NCI-H2196 (cell line): ENCODE results near the gene RAB29.

Experiments used
- DNase-seq: peaks from one replicate; lab custom pipeline; 2025; ENCODE audit not compliant: unreplicated experiment; lab: John Stamatoyannopoulos, UW

Gene RAB29

GRCh38 chr1:205766038-205766437 is 9.2 kb downstream of the RAB29 start:
- DNase-seq: no peak

GRCh38 chr1:205764578-205764977 is 10.7 kb downstream of the RAB29 start:
- DNase-seq: no peak

DNA sequence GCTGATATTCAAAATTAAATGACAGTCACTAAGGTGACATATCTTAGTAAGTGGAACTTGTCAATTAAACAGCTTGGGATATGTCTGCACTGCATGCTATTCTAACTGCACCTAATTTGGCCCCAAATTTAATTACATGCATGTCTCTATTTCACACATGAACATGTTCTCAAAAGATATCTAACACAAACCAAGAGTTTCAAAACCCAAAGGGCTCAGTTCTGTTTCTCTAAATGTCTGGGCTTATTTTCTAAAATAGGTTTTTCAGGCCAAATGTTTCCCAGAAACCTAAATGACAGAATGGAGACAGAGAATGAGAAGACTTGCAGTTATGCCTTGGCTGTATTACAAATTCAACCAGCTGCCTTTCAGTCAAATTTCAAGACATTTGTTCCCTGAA is 11.3 kb downstream of the RAB29 start:
- no peak for DNase-seq

DNA sequence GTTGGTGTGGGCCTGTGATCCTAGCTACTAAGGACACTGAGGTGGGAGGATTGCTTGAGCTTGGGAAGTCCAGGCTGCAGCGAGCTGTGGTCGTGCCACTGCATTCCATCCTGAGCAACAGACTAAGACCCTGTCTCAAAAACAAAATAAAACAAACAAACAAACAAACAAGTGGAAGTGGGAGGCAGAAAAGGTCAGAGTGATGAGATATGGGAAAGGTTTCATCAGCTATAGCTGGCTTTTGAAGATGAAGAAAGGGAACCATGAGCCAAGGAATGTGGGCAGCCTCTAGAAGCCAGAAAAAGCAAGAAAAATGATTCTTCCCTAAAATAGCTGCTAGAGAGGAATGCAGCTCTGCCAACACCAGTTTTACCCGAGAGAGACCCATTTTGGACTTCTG is 14.7 kb downstream of the RAB29 start:
- no peak for DNase-seq

DNA sequence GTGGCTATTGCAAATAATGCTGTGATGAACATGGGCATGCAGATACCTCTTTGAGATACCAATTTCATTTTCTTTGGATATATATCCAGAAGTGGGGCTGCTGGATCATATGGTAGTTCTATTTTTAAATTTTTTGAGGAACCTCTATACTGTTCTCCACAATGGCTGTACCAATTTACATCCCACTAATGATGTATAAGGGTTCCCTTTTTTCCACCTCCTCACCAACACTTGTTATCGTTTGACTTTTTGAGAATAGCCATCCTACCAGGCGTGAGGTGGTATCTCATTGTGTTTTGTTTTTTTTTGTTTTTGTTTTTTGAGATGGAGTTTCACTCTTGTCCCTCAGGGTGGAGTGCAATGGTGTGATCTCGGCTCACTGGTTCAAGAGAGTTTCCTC is 18.7 kb downstream of the RAB29 start:
- no peak for DNase-seq

GRCh38 chr1:205754857-205755256 is 20.4 kb downstream of the RAB29 start:
- DNase-seq: no peak

DNA sequence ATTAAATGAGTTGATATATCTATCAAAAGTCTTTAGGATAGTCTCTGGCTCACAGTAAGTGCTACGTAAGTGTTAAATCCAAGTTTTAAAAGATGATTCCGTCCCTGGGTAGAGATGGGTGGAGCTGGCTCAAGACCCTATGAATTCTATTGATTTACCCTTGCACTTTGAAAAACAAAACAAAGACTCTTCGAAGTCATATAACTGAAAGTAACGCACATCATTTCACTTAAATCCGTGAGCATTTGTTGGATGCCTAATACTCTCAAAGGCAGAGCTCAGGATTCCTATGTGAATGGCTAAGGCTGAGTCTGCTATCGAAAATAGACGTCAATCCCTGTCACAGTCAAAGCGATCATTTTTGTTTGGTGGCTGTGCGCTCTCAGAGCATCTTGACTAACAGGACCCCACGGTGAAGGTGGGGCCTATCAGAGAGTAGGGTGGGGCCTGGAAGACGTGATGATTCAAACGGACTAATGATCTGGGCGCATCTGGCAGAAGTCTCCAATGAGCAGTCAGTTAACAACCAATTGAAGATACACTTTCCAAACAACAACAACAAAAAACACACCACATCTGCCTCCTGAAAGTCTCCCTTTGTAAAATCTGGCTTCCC is 24.1 kb downstream of the RAB29 start:
- no peak for DNase-seq

GRCh38 chr1:205750138-205751035 is 24.9 kb downstream of the RAB29 start, which contains the start of gene NUCKS1:
Gene NUCKS1, minus strand, starts transcription at chr1:205750182. Its CDS starts 209 bp downstream, at chr1:205749973.
- DNase-seq: peak; percentile 97

DNA sequence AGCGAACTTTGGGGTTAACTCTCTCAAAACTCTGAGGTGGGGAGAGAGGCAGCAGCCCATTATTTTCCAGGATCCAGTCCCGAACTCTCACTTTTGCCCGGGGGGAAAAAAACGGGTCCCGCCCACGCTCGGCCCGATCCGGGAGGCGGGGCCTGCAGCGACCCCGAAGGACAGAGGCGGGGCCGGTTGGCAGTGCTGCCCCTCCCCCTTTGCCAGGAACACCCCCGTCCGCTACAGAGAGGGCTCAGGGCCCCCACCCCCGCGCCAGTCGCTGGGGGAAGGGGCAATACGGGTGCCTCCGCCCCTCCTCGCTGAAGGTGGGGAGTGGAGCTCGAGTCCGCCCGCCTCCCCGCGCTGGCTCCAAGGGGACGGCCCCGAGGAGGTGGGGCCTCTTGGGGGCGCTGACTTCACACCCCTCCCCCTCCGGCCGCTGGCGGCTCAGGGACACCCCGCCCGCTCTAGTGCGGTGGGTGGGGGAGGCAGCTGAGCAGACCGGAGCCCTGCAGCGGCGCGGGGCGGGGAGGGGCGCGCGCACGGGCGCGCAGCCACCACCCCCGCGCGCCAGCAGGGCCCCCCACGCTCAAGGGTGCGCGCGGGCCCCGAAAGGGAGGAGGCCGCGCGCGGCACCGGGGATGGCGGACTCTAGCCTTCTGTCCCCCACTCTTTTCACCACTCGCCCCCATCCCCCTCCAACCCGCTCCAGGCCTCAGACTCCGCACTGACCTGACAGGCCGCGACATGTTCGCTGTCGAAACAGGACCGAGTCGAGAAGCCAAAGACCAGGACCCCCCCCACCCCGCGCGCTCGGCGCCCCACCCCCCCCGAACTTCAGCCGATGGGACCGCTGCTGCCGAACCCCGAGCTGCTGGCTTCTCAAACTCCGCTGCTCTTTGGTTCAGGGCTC is 25.8 kb downstream of the RAB29 start:
- DNase-seq: peak; percentile 95

DNA sequence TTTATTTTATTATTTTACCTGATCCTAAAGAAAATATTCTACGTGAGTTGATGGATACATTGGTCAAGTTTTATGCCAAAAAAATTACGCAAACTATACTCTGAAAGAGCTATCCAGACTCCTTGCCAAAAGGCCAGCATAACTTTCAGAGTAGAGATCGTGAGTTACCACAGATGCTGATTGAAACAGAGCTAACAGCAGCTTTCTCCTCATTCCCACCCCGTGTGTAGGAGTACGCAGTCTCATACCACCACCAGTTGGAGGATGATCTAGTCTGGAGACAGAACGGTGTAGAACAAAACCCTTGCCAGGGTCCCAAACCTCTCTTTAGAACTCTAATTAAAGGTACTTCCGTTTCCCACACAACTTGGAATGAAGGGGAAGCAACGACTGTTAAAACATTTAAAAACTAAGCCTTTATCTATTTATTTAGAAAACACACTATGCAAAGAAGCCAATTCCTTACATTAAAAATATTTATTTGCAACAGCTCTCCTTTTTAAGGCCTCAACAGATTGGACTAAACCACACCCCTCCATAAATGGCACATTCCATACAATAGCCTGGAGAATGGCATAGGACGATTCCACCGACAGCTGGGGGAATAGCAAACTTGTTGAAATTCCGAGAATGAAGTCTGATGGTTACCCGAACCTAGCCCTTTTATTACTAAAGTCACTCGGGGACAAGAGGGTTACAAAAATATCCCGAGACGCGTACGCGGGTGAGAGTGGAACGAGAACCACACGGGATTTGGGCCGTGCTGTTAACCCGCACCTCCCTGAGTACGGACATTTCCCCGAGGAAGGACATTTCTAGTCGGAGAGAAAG is 26.7 kb downstream of the RAB29 start:
- DNase-seq: no peak

DNA sequence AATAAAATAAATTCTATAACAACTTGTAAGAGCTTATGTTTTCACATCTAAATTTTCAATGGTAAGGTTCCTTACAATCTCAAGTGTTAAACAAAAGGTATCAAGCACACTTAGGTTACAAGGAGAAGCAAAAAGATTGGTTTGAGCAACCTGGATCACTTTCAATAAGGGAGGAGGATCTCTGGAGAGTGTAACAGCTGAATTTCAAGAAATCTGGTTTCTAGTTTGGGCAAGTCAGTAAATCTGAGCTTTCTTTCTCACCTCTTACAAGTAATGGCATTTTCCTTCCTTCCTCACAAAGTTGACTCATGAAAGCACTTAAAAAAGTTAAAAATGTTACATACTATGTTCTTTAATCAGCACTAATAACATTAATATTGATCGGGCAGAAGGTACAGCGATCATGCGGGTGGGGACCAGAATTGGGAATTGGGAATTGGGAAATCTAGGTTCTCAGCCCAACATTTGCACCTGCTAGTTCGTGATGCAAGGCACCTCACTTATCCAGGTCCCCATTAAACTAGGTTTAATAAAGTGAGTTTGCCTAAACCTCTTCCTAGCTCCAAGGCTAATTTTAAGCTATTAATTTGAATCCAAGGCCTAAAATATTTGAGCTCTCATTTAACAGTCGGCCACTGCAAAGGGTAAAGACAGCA is 28.4 kb downstream of the RAB29 start:
- no peak for DNase-seq

GRCh38 chr1:205744403-205744802 is 30.9 kb downstream of the RAB29 start:
- no peak for DNase-seq

DNA sequence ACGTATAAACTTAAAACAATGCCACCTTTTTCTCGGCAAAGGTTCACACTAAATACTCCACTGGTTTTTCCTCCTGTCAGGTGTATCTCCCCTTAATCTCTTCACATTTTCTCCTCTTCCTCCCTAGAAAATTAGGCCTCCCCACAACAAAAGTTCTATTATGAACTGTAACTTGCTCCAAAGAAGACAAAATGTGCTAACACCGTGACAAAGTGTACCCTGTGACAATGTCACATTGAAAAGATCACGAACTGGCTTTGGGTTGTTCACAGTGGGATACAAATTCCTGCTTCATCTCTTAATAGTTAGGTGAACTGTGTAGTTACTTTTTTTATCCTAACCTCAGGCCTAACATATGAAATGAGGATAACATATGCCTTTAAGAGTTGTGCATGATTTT is 31.3 kb downstream of the RAB29 start:
- no peak for DNase-seq

GRCh38 chr1:205741681-205742080 is 33.6 kb downstream of the RAB29 start:
- no peak for DNase-seq

DNA sequence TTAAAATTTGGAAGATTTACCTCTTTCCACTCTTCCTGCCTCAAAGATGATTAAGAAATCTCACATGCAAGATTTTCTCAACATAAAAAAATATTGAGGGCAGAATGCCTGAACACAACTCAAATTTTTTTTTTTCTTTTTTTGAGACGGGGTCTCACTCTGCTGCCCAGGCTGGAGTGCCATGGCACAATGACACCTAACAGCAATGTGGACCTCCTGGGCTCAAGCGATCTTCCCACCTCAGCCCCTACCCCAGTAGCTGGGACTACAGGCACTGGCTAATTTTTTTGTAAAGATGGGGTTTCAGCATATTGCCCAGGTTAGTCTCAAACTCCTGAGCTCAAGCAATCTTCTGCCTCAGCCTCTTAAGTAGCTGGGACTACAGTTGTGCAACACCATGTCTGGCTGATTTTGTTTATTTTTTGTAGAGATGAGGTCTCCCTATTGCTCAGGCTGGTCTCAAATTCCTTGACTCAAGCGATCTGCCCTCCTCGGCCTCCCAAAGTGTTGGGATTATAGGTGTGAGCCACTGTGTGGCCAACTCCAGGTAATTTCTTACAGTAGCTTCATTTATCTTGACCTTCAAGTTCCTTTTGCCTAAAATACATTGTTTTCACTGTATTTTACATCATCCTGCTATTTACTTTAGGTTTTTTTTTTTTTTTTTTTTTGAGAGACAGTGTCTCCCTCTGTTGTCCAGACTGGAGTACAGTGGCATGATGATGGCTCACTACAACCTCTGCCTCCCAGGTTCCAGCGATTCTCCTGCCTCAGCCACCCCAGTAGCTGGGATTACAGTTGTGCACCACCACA is 35.7 kb downstream of the RAB29 start:
- DNase-seq: no peak

DNA sequence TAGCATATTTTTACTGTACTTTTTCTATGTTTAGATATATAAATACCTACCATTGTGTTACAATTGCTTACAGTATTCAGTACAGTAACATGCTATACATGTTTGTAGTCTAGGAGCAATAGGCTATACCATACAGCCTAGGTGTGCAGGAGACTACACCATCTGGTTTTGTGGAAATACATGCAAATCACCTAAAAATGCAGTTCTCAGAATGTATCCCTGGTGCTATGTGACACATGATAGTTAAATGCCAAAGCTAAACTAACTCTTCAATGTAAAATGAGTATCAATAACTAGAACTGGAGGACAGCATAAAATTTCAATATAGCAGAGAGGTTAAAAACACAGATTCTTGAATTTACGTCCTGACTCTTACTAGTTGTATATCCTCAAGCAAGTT is 40.1 kb downstream of the RAB29 start:
- no peak for DNase-seq

- DNase-seq: no peak
Measured at GRCh38 chr1:205733438-205734175, 41.7 kb downstream of the RAB29 start.

- no peak for DNase-seq
Measured at GRCh38 chr1:205729945-205730610, 45.2 kb downstream of the RAB29 start.
